NCI-H526 (cell line): Measurements from ENCODE around the gene PCDH9.
"Not testable (repeated sequence)": the region's sequence is repeated elsewhere in the genome, so short reads cannot be mapped to it uniquely, and the experiment has no call there.

ENCODE experiments used
- DNase-seq, 2 experiments: peaks; one replicate each; lab custom pipeline; 2025; lab: John Stamatoyannopoulos, UW

Gene PCDH9

GRCh38 chr13:67125681-67126080 lies 104.5 kb downstream of the PCDH9 start:
- DNase-seq: no peak

- no peak for DNase-seq
Measured at GRCh38 chr13:67123165-67123564, 107.0 kb downstream of the PCDH9 start.

DNA sequence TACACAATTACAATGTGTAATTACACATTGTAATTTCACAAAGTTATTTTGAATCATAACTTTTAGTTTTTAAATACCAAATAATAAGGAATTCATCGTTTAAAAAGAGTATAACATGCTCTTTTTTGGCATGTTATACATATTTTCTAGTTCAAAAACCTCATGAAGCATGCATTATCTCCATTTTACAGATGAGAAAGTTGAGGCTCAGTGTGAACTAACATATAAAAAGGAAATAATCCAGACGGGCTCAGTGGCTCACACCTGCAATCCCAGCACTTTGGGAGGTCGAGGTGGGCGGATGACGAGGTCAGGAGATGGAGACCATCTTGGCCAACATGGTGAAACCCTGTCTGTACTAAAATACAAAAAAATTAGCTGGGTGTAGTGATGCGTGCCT lies 107.9 kb downstream of the PCDH9 start:
- DNase-seq: no peak

- no peak for DNase-seq
Measured at GRCh38 chr13:67120872-67121531, 109.1 kb downstream of the PCDH9 start.

DNA sequence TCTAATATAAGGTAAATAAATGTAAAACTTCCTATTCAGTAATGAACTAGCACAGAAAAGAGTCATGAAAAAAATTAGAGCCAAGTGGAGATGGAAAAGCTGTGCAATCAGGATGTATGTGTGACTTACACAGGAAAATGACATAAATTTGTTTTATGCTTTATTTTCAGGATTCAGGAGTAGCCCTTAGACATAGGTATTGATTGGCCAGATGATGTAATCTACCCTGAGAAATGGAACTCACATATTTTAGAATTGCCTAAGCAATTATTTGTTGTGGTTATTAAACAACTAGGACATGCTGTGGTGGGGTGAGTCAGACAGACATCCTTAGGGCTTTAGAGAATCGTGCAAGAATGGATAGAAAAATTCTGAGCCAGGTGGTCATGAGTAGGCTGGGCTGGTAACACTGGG lies 110.6 kb downstream of the PCDH9 start:
- no peak for DNase-seq

GRCh38 chr13:67118277-67118676 lies 111.9 kb downstream of the PCDH9 start:
- DNase-seq: no peak

GRCh38 chr13:67117010-67117550 lies 113.1 kb downstream of the PCDH9 start:
- no peak for DNase-seq

GRCh38 chr13:67107979-67108378 lies 122.2 kb downstream of the PCDH9 start:
- DNase-seq: no peak

DNA sequence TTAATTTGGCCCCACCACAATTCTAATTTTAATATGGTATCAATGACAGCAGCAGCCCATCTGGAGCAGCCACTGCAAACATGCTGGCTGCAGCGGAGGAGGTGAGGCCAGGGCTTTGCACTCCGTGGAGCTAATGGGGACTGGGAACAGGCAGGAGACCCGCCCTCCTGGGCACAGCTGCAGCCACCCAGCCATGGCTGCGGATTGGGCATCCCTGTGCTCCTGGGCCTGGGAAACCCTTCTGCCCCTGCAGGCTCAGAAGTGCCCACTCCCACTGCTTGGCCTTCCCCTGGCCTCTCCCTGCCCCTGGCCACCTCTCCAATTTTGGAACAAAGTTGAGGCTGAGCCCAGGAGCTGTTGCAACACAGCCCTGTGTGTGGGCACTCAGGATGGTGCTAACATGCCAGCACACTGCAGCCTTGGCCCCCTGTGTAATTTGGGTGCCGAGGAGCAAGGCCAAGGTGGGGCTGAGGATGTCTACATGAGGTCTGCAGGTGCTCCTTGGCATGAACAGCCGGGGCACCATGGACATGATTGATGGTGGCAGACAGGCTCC lies 123.6 kb downstream of the PCDH9 start:
- DNase-seq: no peak

- DNase-seq: no peak
Measured at GRCh38 chr13:67101730-67102467, 128.2 kb downstream of the PCDH9 start.

DNA sequence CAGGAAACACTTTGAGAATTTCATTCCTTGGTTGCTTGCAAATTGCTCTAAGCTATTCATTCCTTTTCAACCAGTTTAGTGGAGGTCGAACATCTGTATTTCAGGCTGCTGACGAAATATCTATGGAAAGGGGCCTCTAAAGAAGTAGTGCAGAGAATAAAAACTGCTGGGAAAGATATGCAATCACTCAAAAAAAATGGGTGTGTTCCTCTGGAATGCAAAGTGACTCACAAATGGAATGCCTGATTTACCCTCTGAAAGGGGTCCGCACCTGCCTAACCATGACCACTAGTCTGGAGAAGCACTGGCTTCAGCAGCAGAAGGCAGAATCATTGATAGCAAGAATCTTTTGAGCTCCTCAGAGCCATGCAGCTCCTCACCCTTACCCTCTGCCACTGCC lies 129.4 kb downstream of the PCDH9 start:
- DNase-seq: no peak

DNA sequence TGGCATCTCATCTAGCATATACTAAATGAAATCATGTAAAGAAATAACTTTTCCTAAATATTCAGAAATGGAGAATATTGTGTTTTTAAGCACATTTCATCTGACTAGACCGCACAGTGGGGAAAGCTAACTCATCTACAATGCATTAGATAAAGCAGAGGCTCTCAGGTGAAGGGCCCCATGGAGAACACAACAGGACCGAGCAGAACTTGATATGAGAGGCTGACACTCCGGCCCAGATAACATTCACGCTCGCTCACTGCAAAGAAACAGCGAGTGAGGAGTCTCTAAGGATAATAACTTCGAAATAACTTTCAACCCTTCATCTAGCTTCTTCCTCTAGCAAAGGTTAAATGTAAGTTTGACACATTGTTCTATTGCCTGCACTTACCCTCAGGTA lies 130.6 kb downstream of the PCDH9 start:
- DNase-seq: no peak

- no peak for DNase-seq
Measured at GRCh38 chr13:67097892-67098452, 132.2 kb downstream of the PCDH9 start.

DNA sequence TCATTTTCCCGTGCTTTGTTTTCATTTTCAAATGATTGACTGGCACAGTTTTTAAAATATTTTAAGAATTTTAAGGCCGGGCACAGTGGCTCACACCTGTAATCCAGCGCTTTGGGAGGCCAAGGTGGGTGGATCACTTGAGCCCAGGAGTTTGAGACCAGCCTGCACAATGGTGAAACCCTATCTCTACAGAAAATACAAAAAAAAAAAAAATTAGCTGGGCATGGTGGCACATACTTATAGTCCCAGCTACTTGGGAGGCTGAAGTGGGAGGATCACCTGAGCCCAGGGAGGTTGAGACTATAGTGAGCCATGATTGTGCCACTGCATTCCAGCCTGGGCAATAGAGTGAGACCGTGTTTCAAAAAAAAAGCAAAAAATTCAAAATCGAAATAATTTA lies 133.2 kb downstream of the PCDH9 start:
- not testable (repeated sequence) for DNase-seq

DNA sequence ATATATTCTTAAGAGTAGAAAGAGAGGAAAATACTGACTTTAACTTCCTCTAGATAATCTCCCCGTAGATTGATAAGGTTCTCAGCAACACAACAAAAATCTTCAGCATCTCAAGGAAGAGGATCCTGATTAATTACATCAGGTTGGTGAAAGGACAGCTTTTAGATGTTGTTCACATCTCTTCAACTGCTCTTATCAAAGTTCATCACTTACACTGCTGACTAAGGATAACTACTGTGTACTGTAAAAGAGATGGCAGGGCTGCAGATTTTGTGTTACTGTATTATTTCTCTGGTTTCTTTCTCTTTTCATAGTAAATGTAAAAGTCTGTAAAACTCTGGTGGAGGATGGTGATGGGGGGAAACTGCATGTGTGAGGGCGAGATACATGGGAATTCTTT lies 133.7 kb downstream of the PCDH9 start:
- no peak for DNase-seq

DNA sequence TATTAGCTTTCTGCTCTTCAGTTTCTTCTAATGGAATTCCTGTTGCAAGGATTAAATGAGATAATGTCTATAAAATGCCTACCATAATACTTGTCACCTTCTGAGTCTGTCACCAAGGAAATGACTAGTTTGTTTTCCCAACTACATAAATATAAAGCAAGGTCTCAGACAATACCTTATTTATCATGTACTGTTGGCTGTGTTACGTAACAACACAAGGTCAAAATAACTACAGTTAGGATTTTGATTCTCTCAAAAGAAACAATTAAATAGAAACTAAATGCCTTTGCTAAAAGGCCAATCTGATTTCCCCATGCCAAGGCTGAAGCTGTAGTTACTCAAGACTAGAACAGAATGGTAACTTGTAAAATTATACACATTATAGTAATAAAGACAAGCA lies 134.5 kb downstream of the PCDH9 start:
- DNase-seq: no peak

- no peak for DNase-seq
Measured at GRCh38 chr13:67094952-67095351, 135.2 kb downstream of the PCDH9 start.

DNA sequence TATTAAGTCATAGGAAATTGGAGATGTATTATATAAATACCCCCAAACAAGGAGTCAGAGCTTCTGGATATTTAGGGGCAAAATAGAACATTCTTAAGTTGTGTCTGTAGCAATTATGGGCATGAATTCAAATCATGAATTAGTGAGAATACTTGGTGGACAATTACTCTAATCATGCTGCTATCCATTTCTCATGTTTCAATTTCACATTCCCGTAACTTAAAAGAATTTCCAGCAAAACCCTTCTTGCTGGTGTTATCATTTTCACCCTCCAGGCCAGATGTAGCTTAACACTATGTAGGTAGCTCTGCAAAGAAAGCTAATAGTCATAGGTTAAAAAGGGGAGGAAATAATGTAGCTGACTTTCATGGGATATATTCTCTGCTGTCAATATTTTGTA lies 136.1 kb downstream of the PCDH9 start:
- DNase-seq: no peak

DNA sequence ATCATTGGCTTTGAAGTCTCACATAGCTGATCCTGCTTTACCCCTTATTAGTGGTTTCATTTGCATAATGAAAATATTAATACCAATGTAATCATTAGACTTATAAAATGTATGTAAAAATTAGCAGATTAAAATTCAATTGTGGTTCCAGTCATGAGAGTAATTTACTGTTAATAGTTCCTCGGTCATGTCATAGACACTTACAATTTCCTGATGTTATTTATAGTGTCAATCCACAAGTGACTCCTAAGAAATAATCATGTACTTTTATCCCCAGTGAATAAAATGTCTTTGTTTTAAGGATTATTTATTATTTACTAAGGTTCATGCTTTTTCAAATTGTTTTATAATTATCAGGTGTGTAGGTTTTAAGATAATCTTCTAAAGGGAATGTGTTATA lies 138.5 kb downstream of the PCDH9 start:
- no peak for DNase-seq

- DNase-seq: no peak
Measured at GRCh38 chr13:67090856-67091255, 139.3 kb downstream of the PCDH9 start.

DNA sequence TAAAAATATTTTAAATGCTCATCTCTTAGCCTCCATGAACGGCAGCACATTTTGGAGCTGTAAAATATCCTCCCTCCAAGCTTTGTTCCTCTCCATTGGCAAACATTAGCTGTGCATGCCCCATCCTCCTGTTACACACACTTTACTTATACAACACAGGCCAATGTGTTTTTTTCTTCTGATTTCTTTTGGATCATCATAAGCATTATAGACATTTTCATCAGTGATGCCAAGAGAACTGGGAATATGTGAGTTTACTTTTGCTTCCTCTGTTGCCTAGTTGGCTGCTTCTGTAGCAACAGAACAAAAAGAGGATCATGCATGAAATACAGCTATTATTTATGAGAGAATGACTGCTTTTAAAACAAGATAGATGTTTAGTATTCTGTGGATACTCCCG lies 142.6 kb downstream of the PCDH9 start:
- no peak for DNase-seq

GRCh38 chr13:67086260-67086659 lies 143.9 kb downstream of the PCDH9 start:
- no peak for DNase-seq

GRCh38 chr13:67084066-67084465 lies 146.1 kb downstream of the PCDH9 start:
- no peak for DNase-seq
